Fibroblast of the conjunctiva (primary cell): Measurements from ENCODE around the gene PHOX2A.
"Not testable (repeated sequence)": the region's sequence is repeated elsewhere in the genome, so short reads cannot be mapped to it uniquely, and the experiment has no call there.

ENCODE experiments used
- DNase-seq: peaks from one replicate; pipeline ENCODE4 v3.0.0-alpha.2; 2010; ENCODE audit warnings: low read depth

Gene PHOX2A

GRCh38 chr11:72221386-72222075 is 22.4 kb downstream of the PHOX2A start:
- no peak for DNase-seq

- DNase-seq: no peak
Measured at GRCh38 chr11:72220696-72221363, 23.1 kb downstream of the PHOX2A start.

- no peak for DNase-seq
Measured at GRCh38 chr11:72218251-72218745, 25.7 kb downstream of the PHOX2A start.

GRCh38 chr11:72217841-72218240 is 26.1 kb downstream of the PHOX2A start:
- DNase-seq: no peak

DNA sequence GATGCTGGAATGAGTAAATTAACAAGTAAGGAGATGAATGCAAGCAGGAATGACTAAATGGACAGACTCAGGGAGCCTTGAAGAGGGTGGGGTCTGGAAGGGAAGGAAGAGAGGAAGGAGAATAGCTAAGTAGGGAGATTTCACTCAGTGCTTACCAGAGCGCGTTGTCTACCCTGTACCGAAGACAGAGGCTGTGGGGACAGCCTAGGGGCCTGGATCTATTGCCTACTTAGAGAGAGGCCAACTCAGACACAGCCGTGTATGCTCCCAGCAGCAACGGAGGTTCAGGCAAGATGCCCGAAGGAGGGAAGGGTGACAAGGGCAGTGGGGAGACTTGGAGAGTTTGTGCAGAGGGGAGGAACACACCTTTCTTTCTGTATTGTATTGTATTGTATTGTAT is 27.3 kb downstream of the PHOX2A start, which contains the start of gene FOLR2:
Gene FOLR2, plus strand, starts transcription at position 157 of the 400 bp plus-strand sequence. CDS start 1,791 bp downstream, outside the sequence.
- DNase-seq: no peak

- DNase-seq: no peak
Measured at GRCh38 chr11:72209101-72209500, 34.9 kb downstream of the PHOX2A start.

DNA sequence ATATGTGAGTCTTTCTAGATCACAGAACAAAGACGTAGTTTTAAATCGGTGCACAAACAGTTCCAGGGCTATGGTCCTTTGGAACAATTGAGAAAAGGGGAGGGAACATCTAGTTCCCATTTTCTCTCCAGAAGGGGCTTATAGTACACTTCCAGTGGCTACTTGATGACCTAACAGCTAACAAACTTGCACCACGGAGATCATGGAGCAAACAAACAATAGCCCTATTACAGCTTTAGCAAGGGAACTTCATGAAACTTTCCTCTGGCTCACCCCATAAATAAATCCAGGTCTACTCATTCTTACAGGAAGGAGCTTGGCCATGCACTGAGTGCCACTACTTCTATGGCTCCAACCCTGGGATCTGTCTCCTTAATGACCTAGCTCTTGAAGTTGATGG is 35.7 kb downstream of the PHOX2A start:
- no peak for DNase-seq

DNA sequence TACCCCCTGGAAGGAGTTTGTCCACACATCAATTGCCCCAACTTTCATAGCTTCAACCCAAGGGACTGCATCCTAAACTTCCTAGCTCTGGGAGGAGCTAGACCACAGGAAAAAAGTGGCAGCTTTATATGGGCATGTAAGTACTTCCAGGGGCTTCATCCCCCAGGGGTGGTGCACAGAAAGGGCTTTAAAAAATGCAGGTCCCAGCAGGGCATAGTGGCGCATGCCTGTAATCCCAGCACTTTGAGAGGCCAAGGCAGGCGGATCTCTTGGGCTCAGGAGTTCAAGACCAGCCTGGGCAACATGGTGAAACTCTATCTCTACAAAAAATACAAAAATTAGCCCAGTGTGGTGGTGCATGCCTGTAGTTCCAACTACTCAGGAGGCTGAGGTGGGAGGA is 37.2 kb downstream of the PHOX2A start:
- not testable (repeated sequence) for DNase-seq

- DNase-seq: no peak
Measured at GRCh38 chr11:72204886-72205285, 39.1 kb downstream of the PHOX2A start.

DNA sequence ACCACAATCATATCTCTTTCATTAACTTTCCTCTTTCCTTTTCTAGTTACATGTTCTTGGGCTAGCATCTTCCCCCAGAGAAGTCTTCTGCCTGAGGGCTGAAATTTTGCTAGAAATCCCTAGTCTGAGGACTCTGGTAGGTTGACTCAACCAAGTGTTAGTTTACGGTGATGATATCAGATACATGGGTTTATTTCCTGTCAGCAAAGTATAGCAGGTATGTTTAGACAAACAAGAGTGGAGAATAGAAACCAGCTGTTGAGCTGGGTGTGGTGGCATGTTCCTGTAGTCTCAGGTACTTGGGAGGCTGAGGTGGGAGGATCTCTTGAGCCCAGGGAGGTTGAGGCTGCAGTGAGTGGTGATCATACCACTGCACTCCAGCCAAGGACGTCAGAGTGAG is 40.8 kb downstream of the PHOX2A start:
- DNase-seq: no peak

DNA sequence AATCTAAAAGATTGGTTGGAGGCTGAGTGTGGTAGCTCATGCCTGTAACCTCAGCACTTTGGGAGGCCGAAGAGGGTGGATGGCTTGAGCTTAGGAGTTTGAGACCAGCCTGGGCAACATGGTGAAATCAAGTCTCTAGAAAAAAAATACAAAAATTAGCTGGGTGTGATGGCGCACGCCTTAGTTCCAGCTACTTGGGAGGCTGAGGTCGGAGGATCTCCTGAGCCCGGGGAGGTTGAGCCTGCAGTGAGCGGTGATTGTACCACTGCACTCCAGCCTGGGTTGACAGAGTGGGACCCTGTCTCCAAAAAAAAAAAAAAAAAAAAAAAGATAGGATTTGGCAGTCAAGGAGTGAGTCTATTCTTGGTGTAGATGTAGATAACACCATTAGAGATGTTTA is 41.4 kb downstream of the PHOX2A start:
- no peak for DNase-seq

DNA sequence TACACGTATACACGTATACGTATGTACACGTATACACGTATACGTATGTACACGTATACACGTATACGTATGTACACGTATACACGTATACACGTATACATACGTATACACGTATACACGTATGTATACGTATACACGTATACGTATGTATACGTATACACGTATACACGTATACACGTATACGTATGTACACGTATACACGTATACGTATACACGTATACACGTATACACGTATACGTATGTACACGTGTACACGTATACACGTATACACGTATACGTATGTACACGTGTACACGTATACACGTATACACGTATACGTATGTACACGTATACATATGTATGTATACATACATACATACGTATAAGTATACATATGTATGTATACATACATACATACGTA is 42.5 kb downstream of the PHOX2A start:
- DNase-seq: not testable (repeated sequence)

DNA sequence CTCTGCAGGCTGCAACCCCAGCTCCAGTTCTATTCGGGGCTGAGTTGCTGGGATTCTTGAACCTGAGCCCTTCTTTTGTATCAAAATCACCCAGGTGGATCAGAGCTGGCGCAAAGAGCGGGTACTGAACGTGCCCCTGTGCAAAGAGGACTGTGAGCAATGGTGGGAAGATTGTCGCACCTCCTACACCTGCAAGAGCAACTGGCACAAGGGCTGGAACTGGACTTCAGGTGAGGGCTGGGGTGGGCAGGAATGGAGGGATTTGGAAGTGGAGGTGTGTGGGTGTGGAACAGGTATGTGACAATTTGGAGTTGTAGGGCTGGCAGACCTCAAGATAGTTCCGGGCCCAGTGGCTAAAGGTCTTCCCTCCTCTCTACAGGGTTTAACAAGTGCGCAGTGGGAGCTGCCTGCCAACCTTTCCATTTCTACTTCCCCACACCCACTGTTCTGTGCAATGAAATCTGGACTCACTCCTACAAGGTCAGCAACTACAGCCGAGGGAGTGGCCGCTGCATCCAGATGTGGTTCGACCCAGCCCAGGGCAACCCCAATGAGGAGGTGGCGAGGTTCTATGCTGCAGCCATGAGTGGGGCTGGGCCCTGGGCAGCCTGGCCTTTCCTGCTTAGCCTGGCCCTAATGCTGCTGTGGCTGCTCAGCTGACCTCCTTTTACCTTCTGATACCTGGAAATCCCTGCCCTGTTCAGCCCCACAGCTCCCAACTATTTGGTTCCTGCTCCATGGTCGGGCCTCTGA is 48.3 kb downstream of the PHOX2A start:
- no peak for DNase-seq

GRCh38 chr11:72191961-72192381 is 52.0 kb downstream of the PHOX2A start, which contains the start of gene FOLR1:
Gene FOLR1, plus strand, starts transcription at chr11:72192140. Its CDS starts 34 bp downstream, at chr11:72192174.
- no peak for DNase-seq

- no peak for DNase-seq
Measured at GRCh38 chr11:72190631-72191071, 53.3 kb downstream of the PHOX2A start.

DNA sequence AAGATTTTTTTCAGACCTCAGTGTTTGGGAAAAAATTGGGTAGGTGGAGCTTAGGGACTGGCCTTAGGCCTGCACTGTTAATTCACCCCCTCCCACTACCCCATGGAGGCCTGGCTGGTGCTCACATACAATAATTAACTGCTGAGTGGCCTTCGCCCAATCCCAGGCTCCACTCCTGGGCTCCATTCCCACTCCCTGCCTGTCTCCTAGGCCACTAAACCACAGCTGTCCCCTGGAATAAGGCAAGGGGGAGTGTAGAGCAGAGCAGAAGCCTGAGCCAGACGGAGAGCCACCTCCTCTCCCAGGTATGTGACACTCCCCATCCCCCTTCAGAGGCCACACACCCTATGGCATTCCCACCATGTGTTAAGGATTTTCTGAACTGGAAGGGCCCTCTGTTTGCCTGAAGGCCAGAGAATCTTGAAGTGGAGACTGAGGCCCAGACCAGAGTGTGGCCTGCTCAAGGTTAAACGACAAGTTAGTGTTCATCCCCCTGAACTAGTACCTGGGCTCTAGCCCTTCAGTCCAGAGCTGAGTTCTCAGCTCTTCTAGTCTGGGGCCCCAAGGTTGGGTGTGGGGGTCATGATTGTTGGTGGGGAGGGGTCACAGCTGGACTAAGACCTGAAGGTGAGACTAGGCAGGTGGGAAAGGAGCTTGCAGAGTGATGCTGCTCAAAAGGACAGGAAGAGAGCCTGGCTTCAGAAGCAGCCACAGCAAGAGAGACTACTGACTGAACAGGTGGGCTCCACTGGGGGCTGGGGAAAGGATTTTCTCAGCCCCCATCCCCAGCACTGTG is 54.3 kb downstream of the PHOX2A start:
- DNase-seq: no peak
